ENCODE data around the gene ZNF324B. TPM values are rescaled to one million over a fixed set of nuclear protein-coding genes. Genes with fewer than 3 reads are reported as not detected.

The ZNF324B gene
- polyA plus RNA-seq, 3 donors: 0.46 to 3.1 (median 0.82) TPM

DNA sequence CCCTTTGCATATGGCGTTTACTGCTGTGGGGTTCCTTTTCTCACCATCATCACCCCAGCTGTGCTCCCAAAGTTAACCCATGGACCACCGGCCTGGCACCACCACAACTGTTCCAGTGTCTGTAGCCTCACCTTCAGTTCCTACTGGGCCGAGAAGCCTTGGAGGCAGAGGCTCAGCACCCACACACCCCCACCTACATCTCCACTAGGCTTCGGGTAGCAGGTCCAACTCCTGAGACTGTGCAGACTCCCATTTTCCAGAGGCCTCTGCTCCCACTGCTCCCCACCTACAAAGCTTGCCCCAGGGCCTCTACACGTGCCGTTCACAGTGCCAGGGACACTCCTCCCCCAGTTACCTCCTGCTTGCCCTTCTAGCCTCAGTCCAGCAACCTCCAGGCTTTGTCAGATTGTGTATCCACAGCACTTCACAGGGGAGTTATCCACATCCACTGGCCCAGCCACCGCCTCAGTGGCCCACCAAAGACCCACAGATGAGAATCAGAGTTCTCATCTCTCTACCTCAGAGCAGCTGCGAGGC, 46.3 kb downstream of the ZNF324B start:
- Histone ChIP-seq H3K9me3 (replicated peaks in 1 of 2; ENCODE audit: control insufficient read depth in 1 of 2, insufficient read depth in 1 of 2, low read length in 2 of 2) (peaks cover 4 to 22% of the 10 kb centered on the region in 2 donors), H4K20me1 (ENCODE audit: insufficient read depth, low read length) (no peaks in the 10 kb centered on the region), H2AFZ (ENCODE audit: insufficient read depth, low read depth, low read length, poor library complexity, severe bottlenecking) (peak overlapping the region; percentile 78), H3K79me2 (ENCODE audit: insufficient read depth, low read length) (no peaks in the 10 kb centered on the region), H3K4me2 (replicated peaks; ENCODE audit: extremely low read depth, low read length, poor library complexity, severe bottlenecking) (no peak overlapping the region), H3K4me3 (replicated peaks in 1 of 3; ENCODE audit: low read depth in 2 of 3, low read length in 3 of 3) (no peak overlapping the region), H3K9ac (ENCODE audit: insufficient read depth, low read length, poor library complexity, severe bottlenecking) (no peak overlapping the region), H3K36me3 (replicated peaks in 1 of 2; ENCODE audit: control insufficient read depth in 1 of 2, insufficient read depth in 2 of 2, low read length in 2 of 2) (no peaks in the 10 kb centered on the region), H3K4me1 (ENCODE audit: control insufficient read depth in 1 of 2, insufficient read depth in 2 of 2, low read length in 2 of 2) (peaks cover 13 to 16% of the 10 kb centered on the region in 2 donors), H3K27me3 (ENCODE audit: control insufficient read depth in 2 of 2, insufficient read depth in 2 of 2, low read length in 2 of 2) (no peaks in the 10 kb centered on the region), H3K27ac (ENCODE audit: low read depth in 1 of 2, low read length in 2 of 2) (no peak overlapping the region)
- Mint-ChIP-seq H3K9me3 (peaks cover 14 to 27% (median 18%) of the 10 kb centered on the region in 7 donors), H3K4me3 (no peak overlapping the region), H3K4me1 (peaks cover 14% of the 10 kb centered on the region), H3K27me3 (ENCODE audit: low read depth in 3 of 3) (peaks cover 3 to 6% (median 5%) of the 10 kb centered on the region in 3 donors), H3K36me3 (peaks cover 0 to 6% of the 10 kb centered on the region in 2 donors), H3K27ac (no peak overlapping the region)
- TF ChIP-seq, protein P1, sequence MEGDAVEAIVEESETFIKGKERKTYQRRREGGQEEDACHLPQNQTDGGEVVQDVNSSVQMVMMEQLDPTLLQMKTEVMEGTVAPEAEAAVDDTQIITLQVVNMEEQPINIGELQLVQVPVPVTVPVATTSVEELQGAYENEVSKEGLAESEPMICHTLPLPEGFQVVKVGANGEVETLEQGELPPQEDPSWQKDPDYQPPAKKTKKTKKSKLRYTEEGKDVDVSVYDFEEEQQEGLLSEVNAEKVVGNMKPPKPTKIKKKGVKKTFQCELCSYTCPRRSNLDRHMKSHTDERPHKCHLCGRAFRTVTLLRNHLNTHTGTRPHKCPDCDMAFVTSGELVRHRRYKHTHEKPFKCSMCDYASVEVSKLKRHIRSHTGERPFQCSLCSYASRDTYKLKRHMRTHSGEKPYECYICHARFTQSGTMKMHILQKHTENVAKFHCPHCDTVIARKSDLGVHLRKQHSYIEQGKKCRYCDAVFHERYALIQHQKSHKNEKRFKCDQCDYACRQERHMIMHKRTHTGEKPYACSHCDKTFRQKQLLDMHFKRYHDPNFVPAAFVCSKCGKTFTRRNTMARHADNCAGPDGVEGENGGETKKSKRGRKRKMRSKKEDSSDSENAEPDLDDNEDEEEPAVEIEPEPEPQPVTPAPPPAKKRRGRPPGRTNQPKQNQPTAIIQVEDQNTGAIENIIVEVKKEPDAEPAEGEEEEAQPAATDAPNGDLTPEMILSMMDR (IDR thresholded peaks at IDR 0.05): no peak
- DNase-seq: no peak
- intact Hi-C loops (cut with micrococcal nuclease): no loop called here
- WGBS (ENCODE audit: insufficient coverage): 97% methylated on average over 6 of the region's 8 CpGs

DNA sequence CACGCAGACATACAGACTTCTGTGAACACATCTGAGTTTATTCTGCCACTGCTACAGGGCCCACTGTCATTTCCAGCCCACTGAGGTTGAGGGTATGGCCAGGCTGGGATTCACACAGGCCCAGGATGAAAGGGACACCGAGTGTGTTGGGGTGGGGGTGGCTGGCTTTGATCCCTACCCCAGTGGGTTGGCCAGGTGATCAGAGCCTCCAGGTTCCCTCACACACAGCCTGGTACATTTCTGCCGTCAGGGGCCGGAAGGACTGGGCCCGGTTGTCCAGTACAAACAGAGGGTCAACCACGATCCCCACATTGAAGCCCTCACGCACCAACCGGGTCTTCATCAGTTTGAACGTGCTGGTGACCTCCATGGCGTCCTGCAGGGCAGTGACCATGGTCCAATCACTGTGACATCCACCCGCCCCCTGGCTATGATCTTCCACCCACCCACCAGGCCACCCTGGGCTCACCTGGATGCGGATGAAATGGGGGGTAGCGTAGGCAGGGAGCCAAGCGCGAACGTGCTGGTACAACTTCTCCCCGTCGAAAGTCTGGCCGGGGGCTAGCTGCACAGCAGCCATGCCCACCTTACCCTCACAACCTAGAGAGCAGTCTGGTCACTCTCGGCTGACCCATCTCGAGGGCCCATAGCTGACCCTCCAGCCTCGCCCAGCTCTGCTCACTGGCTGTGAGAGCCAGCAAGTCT, 47.0 kb downstream of the ZNF324B start:
- Histone ChIP-seq H3K79me2 (ENCODE audit: insufficient read depth, low read length) (no peaks in the 10 kb centered on the region), H3K4me2 (replicated peaks; ENCODE audit: extremely low read depth, low read length, poor library complexity, severe bottlenecking) (peak overlapping the region; percentile 79), H3K9ac (ENCODE audit: insufficient read depth, low read length, poor library complexity, severe bottlenecking) (no peak overlapping the region), H3K27me3 (ENCODE audit: control insufficient read depth in 2 of 2, insufficient read depth in 2 of 2, low read length in 2 of 2) (no peaks in the 10 kb centered on the region), H3K27ac (ENCODE audit: low read depth in 1 of 2, low read length in 2 of 2) (no peak overlapping the region), H3K4me3 (replicated peaks in 1 of 3; ENCODE audit: low read depth in 2 of 3, low read length in 3 of 3) (peak overlapping the region in 2 of 3 experiments; percentile 16 to 75), H4K20me1 (ENCODE audit: insufficient read depth, low read length) (no peaks in the 10 kb centered on the region), H3K9me3 (replicated peaks in 1 of 2; ENCODE audit: control insufficient read depth in 1 of 2, insufficient read depth in 1 of 2, low read length in 2 of 2) (peaks cover 4 to 22% of the 10 kb centered on the region in 2 donors), H2AFZ (ENCODE audit: insufficient read depth, low read depth, low read length, poor library complexity, severe bottlenecking) (peak overlapping the region; percentile 78), H3K4me1 (ENCODE audit: control insufficient read depth in 1 of 2, insufficient read depth in 2 of 2, low read length in 2 of 2) (peaks cover 13 to 16% of the 10 kb centered on the region in 2 donors), H3K36me3 (replicated peaks in 1 of 2; ENCODE audit: control insufficient read depth in 1 of 2, insufficient read depth in 2 of 2, low read length in 2 of 2) (no peaks in the 10 kb centered on the region)
- WGBS (ENCODE audit: insufficient coverage): 60% methylated on average over 20 of the region's 22 CpGs
- TF ChIP-seq, protein P1 (IDR thresholded peaks at IDR 0.05): no peak
- peaks cover 14% of the 10 kb centered on the region for H3K4me1 Mint-ChIP-seq
- H3K27ac Mint-ChIP-seq: peak overlapping the region in 2 of 7 donors; percentile 88 to 93
- intact Hi-C loops (cut with micrococcal nuclease): loop anchor here in 1 of 2 donors (1.0 kb wide), 1 partner anchor 31 kb away; the partner anchor contains the start of gene ZNF324
- peaks cover 0 to 6% of the 10 kb centered on the region in 2 donors for H3K36me3 Mint-ChIP-seq
- no peak for DNase-seq
- H3K4me3 Mint-ChIP-seq: peak overlapping the region; percentile 82 to 90
- peaks cover 4 to 9% (median 7%) of the 10 kb centered on the region in 3 donors for H3K27me3 Mint-ChIP-seq (ENCODE audit: low read depth in 3 of 3)
- peaks cover 14 to 28% (median 20%) of the 10 kb centered on the region in 7 donors for H3K9me3 Mint-ChIP-seq

Data from CD14-positive monocyte (primary cell).